K562 (cell line): ENCODE results near the gene STUB1. TPM values are rescaled to one million over a fixed set of nuclear protein-coding genes. Genes with fewer than 3 reads are reported as not detected.

Source experiments
- ATF7 ChIP-seq: fragments of 450-650 bp; IDR thresholded peaks from 2 replicates; pipeline ENCODE4 v1.7.1; 2014; ENCODE audit warnings: mild to moderate bottlenecking, moderate library complexity
- CREB1 ChIP-seq, 2 experiments: sonication (generic) in 1 of 2; formaldehyde crosslinking in 1 of 2; IDR thresholded peaks; 2 replicates each; pipeline versions ENCODE4 v1.6.1 to v1.8.0; 2012 to 2022; ENCODE audit warnings: inconsistent platforms in 1 of 2, mild to moderate bottlenecking in 1 of 2, missing genetic modification reagents in 1 of 2, moderate library complexity in 1 of 2
- FOXM1 ChIP-seq, 2 experiments: fragments of 450-650 bp in 1 of 2; sonication (generic) in 1 of 2; formaldehyde crosslinking in 1 of 2; IDR thresholded peaks; 2 replicates each; pipeline versions ENCODE4 v1.6.1 to v1.9.0; 2017 to 2022; ENCODE audit warnings: low read depth in 2 of 2, mild to moderate bottlenecking in 2 of 2, missing genetic modification reagents in 1 of 2, moderate library complexity in 1 of 2
- MXI1 ChIP-seq: IDR thresholded peaks from 2 replicates; pipeline ENCODE4 v1.6.1; 2011; ENCODE audit warnings: low read depth, mild to moderate bottlenecking, improper control_type of control experiment, low read length
- POLR2G ChIP-seq: fragments of 200-400 bp; formaldehyde crosslinking; IDR thresholded peaks from 2 replicates; pipeline ENCODE4 v1.6.1; 2017; ENCODE audit warnings: low read depth, mild to moderate bottlenecking, antibody characterized with exemption, low read length, moderate library complexity
- SMARCC2 ChIP-seq: fragments of 450-650 bp; IDR thresholded peaks from 2 replicates; pipeline ENCODE4 v1.6.1; 2017; ENCODE audit warnings: antibody characterized with exemption, moderate library complexity, mild to moderate bottlenecking, low read depth
- ZBTB9 ChIP-seq: fragments of 450-650 bp; formaldehyde crosslinking; IDR thresholded peaks from 2 replicates; pipeline ENCODE4 v1.4.0; 2020; ENCODE audit warnings: mild to moderate bottlenecking, moderate library complexity
- ZNF384 ChIP-seq: IDR thresholded peaks from 2 replicates; pipeline ENCODE4 v1.6.1; 2012; ENCODE audit warnings: low read depth, low read length, improper control_type of control experiment
- polyA plus RNA-seq, 8 experiments: library from polyadenylated mRNA; depleted of rRNA in 4 of 8; stranded (reverse) in 5 of 8; unstranded in 3 of 8; fragments of >200 nt; fragmentation: Nextera tagmentation in 2 of 8; fragmentation: Illumina TruSeq in 1 of 8; extraction: Ambion mirVana in 2 of 8; extraction: Trizol in 1 of 8; gene quantifications; 2 replicates each; pipeline versions ENCODE4 v1.2.1 to v1.2.3, GENCODE V29; 2011 to 2014; ENCODE audit warnings: inconsistent platforms in 1 of 8, missing spikeins in 1 of 8
- total RNA-seq, 7 experiments: library from RNA; depleted of rRNA in 6 of 7; stranded (reverse); fragments of >200 nt in 6 of 7; fragmentation: Illumina TruSeq in 2 of 7; extraction: Trizol in 2 of 7; gene quantifications; 2 replicates each; pipeline versions ENCODE4 v1.2.1 to v1.2.3, GENCODE V29; 2011 to 2021; ENCODE audit warnings: low replicate concordance in 1 of 7
- TF ChIP-seq, protein P1 (sequence below): fragments of 450-650 bp; conservative IDR thresholded peaks from 2 replicates; pipeline ENCODE4 v1.6.1; 2016; ENCODE audit warnings: missing genetic modification characterization, low read depth, mild to moderate bottlenecking, missing compliant biosample characterization, moderate library complexity
- TF ChIP-seq, protein P2 (sequence below): fragments of 450-650 bp; IDR thresholded peaks from 2 replicates; pipeline ENCODE4 v1.6.1; 2017; ENCODE audit warnings: mild to moderate bottlenecking, moderate library complexity
- TF ChIP-seq, protein P3 (sequence below): fragments of 450-650 bp; IDR thresholded peaks from 2 replicates; pipeline ENCODE4 v1.6.1; 2016; ENCODE audit warnings: low read depth
- TF ChIP-seq, protein P4 (sequence below): fragments of 200-800 bp; sonication (Bioruptor generic); IDR thresholded peaks from 2 replicates; pipeline ENCODE4 v1.6.1; 2017; ENCODE audit warnings: missing genetic modification characterization, missing compliant biosample characterization

The STUB1 gene
- total and polyA plus RNA-seq, 9 of the 15 experiments (the other 6 are each of a cell fraction or from before 2014, with no cell fraction given) = 10.6 to 251 (median 152) TPM

- no peak for TF ChIP-seq ZBTB9 (CRISPR knock-in tag)
- TF ChIP-seq, protein P1, sequence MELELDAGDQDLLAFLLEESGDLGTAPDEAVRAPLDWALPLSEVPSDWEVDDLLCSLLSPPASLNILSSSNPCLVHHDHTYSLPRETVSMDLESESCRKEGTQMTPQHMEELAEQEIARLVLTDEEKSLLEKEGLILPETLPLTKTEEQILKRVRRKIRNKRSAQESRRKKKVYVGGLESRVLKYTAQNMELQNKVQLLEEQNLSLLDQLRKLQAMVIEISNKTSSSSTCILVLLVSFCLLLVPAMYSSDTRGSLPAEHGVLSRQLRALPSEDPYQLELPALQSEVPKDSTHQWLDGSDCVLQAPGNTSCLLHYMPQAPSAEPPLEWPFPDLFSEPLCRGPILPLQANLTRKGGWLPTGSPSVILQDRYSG (tag) = no peak
- TF ChIP-seq FOXM1 (IDR thresholded peaks at IDR 0.05; ENCODE audit: low read depth) = no peak
- no peak for TF ChIP-seq FOXM1 (CRISPR knock-in tag; IDR thresholded peaks at IDR 0.05; ENCODE audit: low read depth)
- no peak for TF ChIP-seq ZNF384
- TF ChIP-seq CREB1 (IDR thresholded peaks at IDR 0.05) = no peak
- TF ChIP-seq CREB1 (CRISPR knock-in tag; IDR thresholded peaks at IDR 0.05) = no peak
- TF ChIP-seq, protein P2, sequence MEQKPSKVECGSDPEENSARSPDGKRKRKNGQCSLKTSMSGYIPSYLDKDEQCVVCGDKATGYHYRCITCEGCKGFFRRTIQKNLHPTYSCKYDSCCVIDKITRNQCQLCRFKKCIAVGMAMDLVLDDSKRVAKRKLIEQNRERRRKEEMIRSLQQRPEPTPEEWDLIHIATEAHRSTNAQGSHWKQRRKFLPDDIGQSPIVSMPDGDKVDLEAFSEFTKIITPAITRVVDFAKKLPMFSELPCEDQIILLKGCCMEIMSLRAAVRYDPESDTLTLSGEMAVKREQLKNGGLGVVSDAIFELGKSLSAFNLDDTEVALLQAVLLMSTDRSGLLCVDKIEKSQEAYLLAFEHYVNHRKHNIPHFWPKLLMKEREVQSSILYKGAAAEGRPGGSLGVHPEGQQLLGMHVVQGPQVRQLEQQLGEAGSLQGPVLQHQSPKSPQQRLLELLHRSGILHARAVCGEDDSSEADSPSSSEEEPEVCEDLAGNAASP = no peak
- no peak for TF ChIP-seq MXI1
- no peak for TF ChIP-seq SMARCC2
- TF ChIP-seq, protein P3, sequence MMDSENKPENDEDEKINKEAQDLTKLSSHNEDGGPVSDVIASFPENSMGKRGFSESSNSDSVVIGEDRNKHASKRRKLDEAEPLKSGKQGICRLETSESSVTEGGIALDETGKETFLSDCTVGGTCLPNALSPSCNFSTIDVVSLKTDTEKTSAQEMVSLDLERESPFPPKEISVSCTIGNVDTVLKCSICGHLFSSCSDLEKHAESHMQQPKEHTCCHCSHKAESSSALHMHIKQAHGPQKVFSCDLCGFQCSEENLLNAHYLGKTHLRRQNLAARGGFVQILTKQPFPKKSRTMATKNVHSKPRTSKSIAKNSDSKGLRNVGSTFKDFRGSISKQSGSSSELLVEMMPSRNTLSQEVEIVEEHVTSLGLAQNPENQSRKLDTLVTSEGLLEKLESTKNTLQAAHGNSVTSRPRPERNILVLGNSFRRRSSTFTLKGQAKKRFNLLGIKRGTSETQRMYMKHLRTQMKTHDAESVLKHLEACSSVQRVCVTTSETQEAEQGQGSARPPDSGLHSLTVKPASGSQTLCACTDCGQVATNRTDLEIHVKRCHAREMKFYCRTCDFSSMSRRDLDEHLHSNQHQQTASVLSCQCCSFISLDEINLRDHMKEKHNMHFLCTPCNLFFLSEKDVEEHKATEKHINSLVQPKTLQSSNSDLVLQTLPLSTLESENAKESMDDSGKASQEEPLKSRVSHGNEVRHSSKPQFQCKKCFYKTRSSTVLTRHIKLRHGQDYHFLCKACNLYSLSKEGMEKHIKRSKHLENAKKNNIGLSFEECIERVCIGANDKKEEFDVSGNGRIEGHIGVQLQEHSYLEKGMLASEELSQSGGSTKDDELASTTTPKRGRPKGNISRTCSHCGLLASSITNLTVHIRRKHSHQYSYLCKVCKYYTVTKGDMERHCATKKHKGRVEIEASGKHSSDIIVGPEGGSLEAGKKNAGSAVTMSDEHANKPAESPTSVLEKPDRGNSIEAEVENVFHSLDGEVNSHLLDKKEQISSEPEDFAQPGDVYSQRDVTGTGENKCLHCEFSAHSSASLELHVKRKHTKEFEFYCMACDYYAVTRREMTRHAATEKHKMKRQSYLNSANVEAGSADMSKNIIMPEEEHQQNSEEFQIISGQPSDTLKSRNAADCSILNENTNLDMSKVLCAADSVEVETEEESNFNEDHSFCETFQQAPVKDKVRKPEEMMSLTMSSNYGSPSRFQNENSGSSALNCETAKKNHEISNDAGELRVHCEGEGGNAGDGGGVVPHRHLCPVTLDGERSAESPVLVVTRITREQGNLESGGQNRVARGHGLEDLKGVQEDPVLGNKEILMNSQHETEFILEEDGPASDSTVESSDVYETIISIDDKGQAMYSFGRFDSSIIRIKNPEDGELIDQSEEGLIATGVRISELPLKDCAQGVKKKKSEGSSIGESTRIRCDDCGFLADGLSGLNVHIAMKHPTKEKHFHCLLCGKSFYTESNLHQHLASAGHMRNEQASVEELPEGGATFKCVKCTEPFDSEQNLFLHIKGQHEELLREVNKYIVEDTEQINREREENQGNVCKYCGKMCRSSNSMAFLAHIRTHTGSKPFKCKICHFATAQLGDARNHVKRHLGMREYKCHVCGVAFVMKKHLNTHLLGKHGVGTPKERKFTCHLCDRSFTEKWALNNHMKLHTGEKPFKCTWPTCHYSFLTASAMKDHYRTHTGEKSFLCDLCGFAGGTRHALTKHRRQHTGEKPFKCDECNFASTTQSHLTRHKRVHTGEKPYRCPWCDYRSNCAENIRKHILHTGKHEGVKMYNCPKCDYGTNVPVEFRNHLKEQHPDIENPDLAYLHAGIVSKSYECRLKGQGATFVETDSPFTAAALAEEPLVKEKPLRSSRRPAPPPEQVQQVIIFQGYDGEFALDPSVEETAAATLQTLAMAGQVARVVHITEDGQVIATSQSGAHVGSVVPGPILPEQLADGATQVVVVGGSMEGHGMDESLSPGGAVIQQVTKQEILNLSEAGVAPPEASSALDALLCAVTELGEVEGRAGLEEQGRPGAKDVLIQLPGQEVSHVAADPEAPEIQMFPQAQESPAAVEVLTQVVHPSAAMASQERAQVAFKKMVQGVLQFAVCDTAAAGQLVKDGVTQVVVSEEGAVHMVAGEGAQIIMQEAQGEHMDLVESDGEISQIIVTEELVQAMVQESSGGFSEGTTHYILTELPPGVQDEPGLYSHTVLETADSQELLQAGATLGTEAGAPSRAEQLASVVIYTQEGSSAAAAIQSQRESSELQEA = no peak
- TF ChIP-seq, protein P4, sequence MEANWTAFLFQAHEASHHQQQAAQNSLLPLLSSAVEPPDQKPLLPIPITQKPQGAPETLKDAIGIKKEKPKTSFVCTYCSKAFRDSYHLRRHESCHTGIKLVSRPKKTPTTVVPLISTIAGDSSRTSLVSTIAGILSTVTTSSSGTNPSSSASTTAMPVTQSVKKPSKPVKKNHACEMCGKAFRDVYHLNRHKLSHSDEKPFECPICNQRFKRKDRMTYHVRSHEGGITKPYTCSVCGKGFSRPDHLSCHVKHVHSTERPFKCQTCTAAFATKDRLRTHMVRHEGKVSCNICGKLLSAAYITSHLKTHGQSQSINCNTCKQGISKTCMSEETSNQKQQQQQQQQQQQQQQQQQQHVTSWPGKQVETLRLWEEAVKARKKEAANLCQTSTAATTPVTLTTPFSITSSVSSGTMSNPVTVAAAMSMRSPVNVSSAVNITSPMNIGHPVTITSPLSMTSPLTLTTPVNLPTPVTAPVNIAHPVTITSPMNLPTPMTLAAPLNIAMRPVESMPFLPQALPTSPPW (CRISPR knock-in tag) = peak; percentile 94
- no peak for TF ChIP-seq ATF7
- peak; percentile 56 for TF ChIP-seq POLR2G
Observed at GRCh38 chr16:726438-727290, 46.5 kb downstream of the STUB1 start, which contains the start of the genes CCDC78 and HAGHL (continued).
